Osteocyte (in vitro differentiated cells): ENCODE results near the gene CNTD1. TPM values are rescaled to one million over a fixed set of nuclear protein-coding genes. Genes with fewer than 3 reads are reported as not detected.

Experiments used
- DNase-seq: peaks from one replicate; pipeline ENCODE4 v3.0.0; 2021; ENCODE audit warnings: mixed read lengths; ENCODE audit not compliant: unreplicated experiment; ENCODE audit errors: extremely low spot score
- H3K27ac Mint-ChIP-seq: one replicate; pipeline ENCODE4 v1.8.0; 2021; ENCODE audit warnings: mild to moderate bottlenecking, mixed read lengths; ENCODE audit not compliant: unreplicated experiment
- H3K27me3 Mint-ChIP-seq: one replicate; pipeline ENCODE4 v1.8.0; 2021; ENCODE audit warnings: mixed read lengths; ENCODE audit not compliant: unreplicated experiment
- H3K36me3 Mint-ChIP-seq: one replicate; pipeline ENCODE4 v1.8.0; 2021; ENCODE audit warnings: mixed read lengths; ENCODE audit not compliant: unreplicated experiment
- H3K4me1 Mint-ChIP-seq: one replicate; pipeline ENCODE4 v1.8.0; 2021; ENCODE audit warnings: mixed read lengths; ENCODE audit not compliant: unreplicated experiment
- H3K4me3 Mint-ChIP-seq: one replicate; pipeline ENCODE4 v1.8.0; 2021; ENCODE audit warnings: mild to moderate bottlenecking, moderate library complexity, mixed read lengths; ENCODE audit not compliant: unreplicated experiment
- H3K9me3 Mint-ChIP-seq: one replicate; pipeline ENCODE4 v1.8.0; 2021; ENCODE audit warnings: mixed read lengths; ENCODE audit not compliant: unreplicated experiment
- CTCF ChIP-seq: fragments of 200-600 bp; sonication (generic); IDR thresholded peaks from 2 replicates; pipeline ENCODE4 v1.5.0; 2021; ENCODE audit warnings: antibody characterized with exemption, mild to moderate bottlenecking, moderate library complexity
- total RNA-seq: library from RNA; stranded (reverse); gene quantifications from 2 replicates; pipeline ENCODE4 v1.2.1, GENCODE V29; 2021

The CNTD1 gene
- total RNA-seq, 1 donor from 2014 or later, result 0.51 TPM

GRCh38 chr17:42798011-42798382, 664 bp upstream of the CNTD1 start:
- H3K36me3 Mint-ChIP-seq, result peaks cover 11% of the 10 kb centered on the region
- TF ChIP-seq CTCF, result no peak

DNA sequence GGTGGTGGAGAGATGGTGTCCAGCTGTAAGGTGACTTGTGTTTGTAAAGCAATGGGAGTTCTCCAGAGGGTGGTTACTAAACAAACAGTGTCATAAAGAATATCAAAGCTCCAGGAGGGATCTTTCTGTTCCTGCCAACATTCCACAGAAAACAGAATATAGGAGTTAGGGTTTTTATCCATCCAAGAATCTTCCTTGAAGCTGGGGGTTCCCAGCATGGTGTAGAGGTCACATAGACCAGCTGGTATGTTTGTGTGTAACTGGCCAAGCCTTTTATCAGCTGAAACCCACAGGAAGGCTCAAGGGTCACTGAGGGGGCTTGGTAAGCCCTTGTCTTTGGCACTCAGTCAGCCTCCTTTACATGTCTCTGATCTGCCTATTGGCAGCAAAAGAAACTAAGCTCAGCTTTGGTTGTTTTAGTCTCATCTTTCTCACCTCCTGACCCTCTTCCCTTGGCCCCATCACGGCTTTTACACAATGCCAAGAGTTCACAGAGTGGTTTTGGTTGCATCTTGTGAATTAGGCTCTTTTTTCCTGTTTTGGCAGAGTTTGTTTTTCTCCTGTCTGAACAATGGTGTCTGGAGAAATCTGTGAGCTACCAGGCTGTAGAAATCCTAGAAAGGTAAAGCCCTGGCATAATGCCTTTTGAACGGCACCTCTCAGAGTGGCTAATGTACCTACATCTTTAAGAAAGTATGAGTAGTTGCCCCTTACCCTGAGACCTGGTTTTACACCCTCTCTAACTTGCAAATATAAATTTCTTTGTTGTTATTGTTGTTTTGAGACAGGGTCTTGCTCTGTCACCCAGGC, 4.6 kb downstream of the CNTD1 start:
- H3K4me3 Mint-ChIP-seq, result no peak overlapping the region
- peaks cover 19% of the 10 kb centered on the region for H3K4me1 Mint-ChIP-seq
- no peak for DNase-seq
- H3K36me3 Mint-ChIP-seq, result peaks cover under 1% of the 10 kb centered on the region
- peak overlapping the region; percentile 54 for H3K27ac Mint-ChIP-seq
- no peak for TF ChIP-seq CTCF
- H3K27me3 Mint-ChIP-seq, result peaks cover 20% of the 10 kb centered on the region
- H3K9me3 Mint-ChIP-seq, result no peaks in the 10 kb centered on the region

More at GRCh38 chr17:42798011-42798382, 664 bp upstream of the CNTD1 start:
- Mint-ChIP-seq H3K27me3 (peaks cover 18% of the 10 kb centered on the region), H3K9me3 (no peaks in the 10 kb centered on the region), H3K27ac (peak overlapping the region; percentile 90), H3K4me3 (peak overlapping the region; percentile 92), H3K4me1 (peaks cover 29% of the 10 kb centered on the region)
- DNase-seq, result no peak

DNA sequence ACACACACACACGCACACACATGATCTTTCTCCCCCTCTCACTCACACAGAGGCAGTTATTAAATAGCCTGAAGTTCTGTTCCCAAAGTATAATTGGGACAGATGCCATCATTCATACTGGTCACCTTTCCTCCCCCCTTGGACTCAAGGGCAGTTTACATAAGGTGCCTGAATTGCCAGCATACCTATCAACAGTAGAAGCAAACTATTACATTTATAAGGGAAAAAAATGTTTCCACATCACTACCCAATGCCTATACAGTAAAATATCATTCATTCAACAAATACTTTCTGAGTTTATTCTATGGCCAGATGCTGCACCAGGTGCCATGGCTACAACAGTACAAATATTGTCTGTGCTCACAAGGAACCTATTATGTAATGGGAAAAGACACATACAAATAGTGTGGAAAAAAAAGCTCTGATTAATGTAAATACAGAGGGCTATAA, 6.3 kb downstream of the CNTD1 start:
- no peak for DNase-seq
- no peak for TF ChIP-seq CTCF
- Mint-ChIP-seq H3K4me3 (no peak overlapping the region), H3K9me3 (no peaks in the 10 kb centered on the region), H3K4me1 (peaks cover 12% of the 10 kb centered on the region), H3K27me3 (peaks cover 18% of the 10 kb centered on the region), H3K36me3 (peaks cover 1% of the 10 kb centered on the region), H3K27ac (no peak overlapping the region)

DNA sequence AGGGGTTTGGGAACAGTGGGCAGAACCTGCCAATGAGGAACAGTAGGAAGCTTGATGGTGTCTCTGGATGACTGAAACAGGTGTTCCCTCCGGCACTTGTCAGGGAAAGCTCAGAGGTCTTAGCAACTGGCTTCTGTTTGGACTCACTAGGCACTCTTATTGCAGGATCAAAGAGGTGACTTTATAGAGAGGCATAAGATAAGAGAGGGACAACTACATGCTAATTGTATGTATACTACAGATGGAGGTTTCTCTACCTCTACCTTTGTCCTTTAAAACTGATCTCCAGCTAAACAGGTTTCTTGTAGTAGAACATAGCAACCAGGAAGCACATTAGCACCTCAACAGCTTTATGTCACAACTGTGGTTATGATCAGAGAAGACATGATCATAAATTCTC, 7.6 kb downstream of the CNTD1 start:
- Mint-ChIP-seq H3K4me1 (peaks cover 12% of the 10 kb centered on the region), H3K27me3 (peaks cover 10% of the 10 kb centered on the region), H3K27ac (no peak overlapping the region), H3K36me3 (peaks cover 10% of the 10 kb centered on the region), H3K4me3 (no peak overlapping the region), H3K9me3 (no peaks in the 10 kb centered on the region)
- no peak for TF ChIP-seq CTCF
- no peak for DNase-seq

DNA sequence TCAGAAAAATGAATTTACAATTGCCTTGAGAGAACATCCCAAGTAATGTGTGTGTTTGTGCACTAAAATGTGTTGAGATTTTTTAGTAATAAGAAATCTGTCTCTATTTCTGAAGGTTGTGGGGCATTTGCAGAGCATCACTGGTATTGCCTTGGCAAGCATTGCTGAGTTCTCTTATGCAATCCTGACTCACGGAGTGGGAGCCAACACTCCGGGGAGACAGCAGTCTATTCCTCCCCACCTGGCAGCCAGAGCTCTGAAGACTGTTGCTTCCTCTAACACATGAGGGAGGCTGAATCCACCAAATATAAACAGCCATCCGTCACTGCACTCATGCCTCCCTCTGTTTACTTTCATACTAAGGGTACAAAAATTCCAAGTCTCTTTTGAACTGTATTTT, 10.6 kb downstream of the CNTD1 start:
- H3K27me3 Mint-ChIP-seq, result peaks cover 2% of the 10 kb centered on the region
- H3K36me3 Mint-ChIP-seq, result peaks cover 25% of the 10 kb centered on the region
- DNase-seq, result no peak
- H3K27ac Mint-ChIP-seq, result no peak overlapping the region
- H3K9me3 Mint-ChIP-seq, result no peaks in the 10 kb centered on the region
- no peak overlapping the region for H3K4me3 Mint-ChIP-seq
- H3K4me1 Mint-ChIP-seq, result no peaks in the 10 kb centered on the region
- TF ChIP-seq CTCF, result no peak
